D721Med (cell line): ENCODE data around the gene RASSF9.

Experiments used
- DNase-seq: peaks from one replicate; pipeline ENCODE4 v3.0.0; 2011; ENCODE audit warnings: low spot score; ENCODE audit not compliant: insufficient read length
- FAIRE-seq: peaks from 2 replicates; lab custom pipeline; 2011; peaks lifted over from hg19 to GRCh38; lab: Jason Lieb, UNC
- TF ChIP-seq, protein P1 (sequence below): IDR thresholded peaks from 2 replicates; pipeline ENCODE4 v1.5.1; 2012; ENCODE audit warnings: mild to moderate bottlenecking, control low read depth; ENCODE audit not compliant: insufficient read depth; ENCODE audit errors: missing control alignments

Gene RASSF9

DNA sequence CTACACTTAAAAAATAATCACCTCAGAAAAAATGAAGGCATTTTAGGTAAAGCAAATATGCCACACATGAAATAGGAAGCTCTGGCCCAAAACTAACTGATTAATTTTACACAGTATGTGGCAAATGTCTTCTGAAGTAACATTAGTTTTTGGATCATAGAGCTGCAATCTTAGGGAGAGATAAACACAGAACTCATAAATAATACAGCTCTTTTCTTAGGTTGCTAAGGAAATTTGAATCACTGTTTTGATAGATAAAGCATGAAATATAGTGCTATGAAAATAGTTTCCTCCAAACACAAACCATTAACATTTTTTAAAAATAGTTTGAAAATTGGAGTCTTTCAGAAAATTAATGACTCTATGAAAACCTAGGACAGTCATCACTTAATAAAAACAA is 15.0 kb downstream of the RASSF9 start:
- no peak for FAIRE-seq
- no peak for DNase-seq
- TF ChIP-seq, protein P1, sequence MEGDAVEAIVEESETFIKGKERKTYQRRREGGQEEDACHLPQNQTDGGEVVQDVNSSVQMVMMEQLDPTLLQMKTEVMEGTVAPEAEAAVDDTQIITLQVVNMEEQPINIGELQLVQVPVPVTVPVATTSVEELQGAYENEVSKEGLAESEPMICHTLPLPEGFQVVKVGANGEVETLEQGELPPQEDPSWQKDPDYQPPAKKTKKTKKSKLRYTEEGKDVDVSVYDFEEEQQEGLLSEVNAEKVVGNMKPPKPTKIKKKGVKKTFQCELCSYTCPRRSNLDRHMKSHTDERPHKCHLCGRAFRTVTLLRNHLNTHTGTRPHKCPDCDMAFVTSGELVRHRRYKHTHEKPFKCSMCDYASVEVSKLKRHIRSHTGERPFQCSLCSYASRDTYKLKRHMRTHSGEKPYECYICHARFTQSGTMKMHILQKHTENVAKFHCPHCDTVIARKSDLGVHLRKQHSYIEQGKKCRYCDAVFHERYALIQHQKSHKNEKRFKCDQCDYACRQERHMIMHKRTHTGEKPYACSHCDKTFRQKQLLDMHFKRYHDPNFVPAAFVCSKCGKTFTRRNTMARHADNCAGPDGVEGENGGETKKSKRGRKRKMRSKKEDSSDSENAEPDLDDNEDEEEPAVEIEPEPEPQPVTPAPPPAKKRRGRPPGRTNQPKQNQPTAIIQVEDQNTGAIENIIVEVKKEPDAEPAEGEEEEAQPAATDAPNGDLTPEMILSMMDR = no peak

DNA sequence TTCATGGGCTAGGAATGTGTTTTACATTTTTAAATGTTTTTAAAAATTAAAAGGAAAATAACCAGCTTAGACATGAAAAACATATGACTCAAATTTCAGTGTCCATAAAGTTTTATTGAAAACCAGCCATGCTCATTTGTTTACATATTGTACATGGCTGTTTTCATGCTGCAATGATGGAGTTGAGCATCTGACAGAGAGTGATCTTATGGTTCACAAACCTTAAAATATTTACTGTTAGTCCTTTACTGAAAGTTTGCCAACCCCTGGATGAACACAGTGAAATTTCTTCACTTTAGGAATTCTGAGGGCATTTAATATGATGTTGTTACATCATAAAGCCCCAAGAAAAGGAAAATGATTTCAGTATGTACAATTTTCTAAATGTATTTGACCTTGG is 16.1 kb downstream of the RASSF9 start:
- DNase-seq = no peak
- TF ChIP-seq, protein P1 = no peak
- FAIRE-seq = no peak

DNA sequence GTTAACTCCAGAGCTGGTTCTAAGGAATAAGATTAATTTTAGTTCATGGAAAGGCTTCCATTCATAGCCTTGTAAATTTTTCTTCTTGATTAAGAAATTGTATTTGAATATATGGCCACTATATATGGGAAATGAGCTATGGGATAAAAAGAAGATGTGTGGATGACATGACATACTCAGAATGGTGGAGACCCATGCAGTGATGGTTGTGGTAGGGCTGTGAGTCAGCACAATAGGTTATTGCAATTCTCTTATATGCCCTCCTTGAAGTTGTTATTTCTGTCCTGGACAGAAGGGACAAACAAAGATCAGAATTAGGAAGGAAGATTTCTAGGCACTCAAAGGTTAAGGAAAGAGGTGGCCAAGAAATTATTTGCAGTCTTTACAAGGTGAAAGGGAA is 21.5 kb downstream of the RASSF9 start:
- TF ChIP-seq, protein P1 = no peak
- DNase-seq = no peak
- no peak for FAIRE-seq

DNA sequence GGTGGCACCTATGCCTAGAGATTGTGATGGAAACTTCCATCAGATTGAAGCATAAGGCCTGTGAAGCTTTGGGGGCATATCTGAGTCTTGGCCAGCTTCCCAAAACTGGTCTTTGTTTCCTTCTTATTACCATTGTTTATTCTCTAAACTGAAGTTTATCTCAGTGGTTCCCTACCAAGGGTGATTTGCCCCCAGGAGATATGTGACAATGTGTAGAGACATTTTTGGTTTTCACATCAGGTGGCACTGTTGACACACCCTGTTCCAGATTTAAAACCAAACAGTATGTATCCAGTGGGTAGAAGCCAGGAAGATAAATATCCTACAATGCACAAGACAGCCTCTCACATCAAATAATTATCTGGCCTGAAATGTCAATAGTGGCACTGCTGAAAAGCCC is 22.1 kb downstream of the RASSF9 start:
- TF ChIP-seq, protein P1 = no peak
- no peak for DNase-seq
- FAIRE-seq = no peak

DNA sequence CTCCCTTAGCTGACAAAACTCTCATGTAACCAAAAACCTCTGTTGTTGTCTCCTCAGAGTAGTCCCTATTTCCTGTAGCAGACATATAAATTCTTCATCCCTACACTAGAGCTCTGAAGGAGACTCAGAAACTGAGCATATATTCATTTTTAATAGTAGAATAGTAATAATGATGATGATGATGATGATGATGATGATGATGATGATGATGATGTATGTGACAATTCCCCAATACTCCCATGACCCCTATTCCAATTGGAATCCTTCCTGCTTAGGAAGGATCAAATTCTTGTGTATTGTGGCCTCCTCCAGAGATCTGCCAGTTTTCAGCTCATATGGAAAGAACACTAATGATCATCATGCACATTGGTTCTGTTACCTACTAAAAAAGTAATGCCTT is 26.7 kb downstream of the RASSF9 start:
- no peak for FAIRE-seq

DNA sequence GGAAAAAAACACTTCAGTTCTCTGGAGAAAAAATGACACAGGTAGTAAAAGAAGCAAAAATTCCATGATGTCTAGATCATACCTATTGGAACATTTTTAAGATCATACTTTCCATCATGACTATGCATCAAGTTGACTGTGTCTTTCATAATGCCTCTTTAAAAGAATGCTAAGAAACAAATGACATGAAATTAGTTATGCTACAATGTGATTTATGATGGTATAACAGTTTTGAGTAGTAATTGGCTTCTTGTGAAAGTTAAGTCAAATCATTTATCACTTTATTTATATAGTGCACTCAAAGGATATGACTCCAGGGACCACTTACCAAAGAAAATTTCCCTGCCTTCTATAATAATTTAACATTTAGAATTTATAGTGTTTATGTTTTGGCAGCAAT is 28.5 kb downstream of the RASSF9 start:
- no peak for FAIRE-seq
- TF ChIP-seq, protein P1 = no peak
- DNase-seq = no peak

More for the DNA sequence above, 26.7 kb downstream of the RASSF9 start:
- no peak for DNase-seq
- TF ChIP-seq, protein P1 = no peak

DNA sequence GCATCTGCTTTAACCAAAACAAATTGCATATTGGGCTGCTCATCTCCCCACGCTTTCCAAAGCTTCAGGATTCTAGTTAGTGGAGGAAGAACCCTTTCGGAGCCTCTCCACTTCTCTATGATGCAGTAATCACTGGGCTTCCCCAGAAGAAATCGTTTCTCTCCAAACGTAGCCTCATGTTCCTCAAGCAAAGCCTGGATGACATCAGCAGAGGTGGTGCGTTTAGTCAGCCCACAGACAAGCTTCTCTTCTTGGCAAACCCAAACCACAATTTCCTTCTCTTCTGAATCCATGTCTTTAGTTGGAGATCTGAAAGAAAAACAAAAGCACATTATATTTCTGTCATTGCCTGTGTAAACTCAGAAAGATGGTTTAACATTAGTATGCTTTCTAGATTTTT is 30.6 kb downstream of the RASSF9 start:
- no peak for FAIRE-seq
- no peak for DNase-seq
- TF ChIP-seq, protein P1 = no peak
